CD4-positive, CD25-positive, alpha-beta regulatory T cell (primary cell): ENCODE measurements around the gene DLAT. TPM values are rescaled to one million over a fixed set of nuclear protein-coding genes. Genes with fewer than 3 reads are reported as not detected.
"Not testable (repeated sequence)": the region's sequence is repeated elsewhere in the genome, so short reads cannot be mapped to it uniquely, and the experiment has no call there.

ENCODE experiments used
- ATAC-seq, 2 donors: fragments of 150-1000 bp; cut with Tn5 transposase; one replicate each; pipeline ENCODE4 v1.10.0; 2021; ENCODE audit warnings: low read depth in 2 of 2, moderate number of reproducible peaks in 2 of 2, moderate library complexity in 1 of 2
- DNase-seq, 3 donors: peaks; one replicate each; pipeline versions ENCODE4 v3.0.0 to v3.0.0-alpha.2; 2012 to 2022; ENCODE audit warnings: mixed read lengths in 1 of 3
- H3K27ac ChIP-seq: one replicate; pipeline ENCODE4 v1.7.0; 2013; ENCODE audit warnings: mild to moderate bottlenecking, low read length; ENCODE audit not compliant: insufficient read depth, poor library complexity, severe bottlenecking
- H3K27me3 ChIP-seq: one replicate; pipeline ENCODE4 v1.7.0; 2013; ENCODE audit warnings: low read length; ENCODE audit not compliant: control insufficient read depth, insufficient read depth
- H3K36me3 ChIP-seq: one replicate; pipeline ENCODE4 v1.7.0; 2013; ENCODE audit warnings: mild to moderate bottlenecking, low read length, moderate library complexity; ENCODE audit not compliant: control insufficient read depth, insufficient read depth
- H3K4me1 ChIP-seq: 2 replicates; pipeline ENCODE4 v1.7.0; 2013; ENCODE audit warnings: mild to moderate bottlenecking, low read length; ENCODE audit not compliant: insufficient read depth, control insufficient read depth, poor library complexity, severe bottlenecking
- H3K4me3 ChIP-seq: one replicate; pipeline ENCODE4 v1.7.0; 2013; ENCODE audit warnings: low read depth, mild to moderate bottlenecking, low read length, moderate library complexity
- H3K9me3 ChIP-seq, 2 experiments: 1 replicate in 1 of 2; 2 replicates in 1 of 2; pipeline ENCODE4 v1.7.0; 2013; ENCODE audit warnings: low read length in 2 of 2, mild to moderate bottlenecking in 1 of 2, moderate library complexity in 1 of 2; ENCODE audit not compliant: control insufficient read depth in 2 of 2
- H3K27ac Mint-ChIP-seq, 3 donors: one replicate each; pipeline ENCODE4 v1.8.0; 2020 to 2022; ENCODE audit warnings: mild to moderate bottlenecking in 3 of 3, mixed read lengths in 3 of 3, moderate library complexity in 2 of 3
- H3K27me3 Mint-ChIP-seq: one replicate; pipeline ENCODE4 v1.8.0; 2022; ENCODE audit warnings: mild to moderate bottlenecking, mixed read lengths
- H3K36me3 Mint-ChIP-seq: one replicate; pipeline ENCODE4 v1.8.0; 2020; ENCODE audit warnings: mixed read lengths
- H3K4me1 Mint-ChIP-seq, 4 donors: one replicate each; pipeline ENCODE4 v1.8.0; 2020 to 2022; ENCODE audit warnings: mixed read lengths in 4 of 4, mild to moderate bottlenecking in 1 of 4
- H3K4me3 Mint-ChIP-seq, 4 donors: one replicate each; pipeline ENCODE4 v1.8.0; 2020 to 2022; ENCODE audit warnings: mild to moderate bottlenecking in 4 of 4, mixed read lengths in 4 of 4, moderate library complexity in 3 of 4
- H3K9me3 Mint-ChIP-seq, 7 donors: one replicate each; pipeline ENCODE4 v1.8.0; 2020 to 2022; ENCODE audit warnings: mixed read lengths in 7 of 7, mild to moderate bottlenecking in 3 of 7, moderate library complexity in 2 of 7
- polyA plus RNA-seq, 4 donors: library from polyadenylated mRNA; unstranded; fragments of 300-500 nt; fragmentation: Illumina TruSeq; gene quantifications; one replicate each; pipeline ENCODE4 v1.2.3, GENCODE V29; 2021
- total RNA-seq: library from RNA; stranded (reverse); gene quantifications from one replicate; pipeline ENCODE4 v1.2.3, GENCODE V29; 2022

Gene DLAT
- total and polyA plus RNA-seq, 5 donors from 2014 or later = 16.3 to 26.8 (median 23.0) TPM

DNA sequence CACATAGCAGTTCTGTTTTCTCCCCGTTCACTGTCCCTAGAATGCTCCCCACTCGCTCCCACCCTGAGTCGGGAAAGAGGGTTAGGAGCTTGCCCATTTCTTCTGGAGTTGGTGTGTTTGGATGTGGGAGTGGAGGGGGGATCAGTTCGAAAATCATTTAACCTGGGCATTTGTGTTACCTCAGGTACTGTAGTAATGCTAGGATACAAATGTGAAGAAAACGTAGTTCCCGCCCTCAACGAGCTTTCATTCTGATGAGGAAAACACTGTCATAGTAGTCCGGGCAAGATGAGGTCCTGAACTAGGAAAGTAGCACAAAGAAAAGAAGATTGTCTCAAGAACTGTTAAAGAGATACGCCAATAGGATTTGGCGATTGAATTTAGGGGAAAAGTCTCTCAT is 62.0 kb downstream of the DLAT start:
- Histone ChIP-seq H3K27ac (peak overlapping the region; percentile 80), H3K27me3 (no peaks in the 10 kb centered on the region), H3K9me3 (no peaks in the 10 kb centered on the region), H3K4me1 (peaks cover 36% of the 10 kb centered on the region), H3K4me3 (peak overlapping the region; percentile 99), H3K36me3 (peaks cover 63% of the 10 kb centered on the region)
- Mint-ChIP-seq H3K27me3 (no peaks in the 10 kb centered on the region), H3K27ac (peak overlapping the region; percentile 97 to 99 (median 98)), H3K9me3 (peaks cover 0 to 5% (median 0%) of the 10 kb centered on the region in 7 donors), H3K4me1 (peaks cover 32 to 69% (median 52%) of the 10 kb centered on the region in 4 donors), H3K36me3 (peaks cover 58% of the 10 kb centered on the region), H3K4me3 (peak overlapping the region; percentile 96 to 99 (median 98))
- DNase-seq (peak in 1 of 3 donors; percentile 3), ATAC-seq (no peak)

DNA sequence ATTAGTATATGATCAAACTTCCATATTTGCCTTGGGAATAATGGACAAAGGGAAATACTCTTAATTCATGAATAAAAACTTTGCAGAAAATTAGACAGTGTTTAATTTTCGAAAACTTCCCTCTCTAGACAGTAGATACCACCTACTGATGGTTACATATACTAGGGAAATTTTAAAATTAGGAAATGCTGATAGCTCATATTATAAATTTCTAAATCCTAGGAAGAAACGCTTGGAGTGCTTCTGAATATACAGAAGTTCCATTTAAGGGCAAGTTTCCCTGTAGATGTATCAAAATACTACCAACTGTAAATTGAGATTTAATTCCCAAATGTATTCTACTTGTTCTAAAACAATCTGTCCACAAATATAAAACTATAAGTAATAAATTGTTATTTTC is 70.1 kb downstream of the DLAT start:
- H3K27ac ChIP-seq, DNase-seq, ATAC-seq, H3K4me3 ChIP-seq, H3K4me3 Mint-ChIP-seq, H3K27me3 Mint-ChIP-seq, H3K9me3 ChIP-seq, H3K9me3 Mint-ChIP-seq, H3K4me1 ChIP-seq, H3K27me3 ChIP-seq, H3K4me1 Mint-ChIP-seq, H3K27ac Mint-ChIP-seq: not testable (repeated sequence)
- peaks cover 57% of the 10 kb centered on the region for H3K36me3 ChIP-seq
- peaks cover 49% of the 10 kb centered on the region for H3K36me3 Mint-ChIP-seq

DNA sequence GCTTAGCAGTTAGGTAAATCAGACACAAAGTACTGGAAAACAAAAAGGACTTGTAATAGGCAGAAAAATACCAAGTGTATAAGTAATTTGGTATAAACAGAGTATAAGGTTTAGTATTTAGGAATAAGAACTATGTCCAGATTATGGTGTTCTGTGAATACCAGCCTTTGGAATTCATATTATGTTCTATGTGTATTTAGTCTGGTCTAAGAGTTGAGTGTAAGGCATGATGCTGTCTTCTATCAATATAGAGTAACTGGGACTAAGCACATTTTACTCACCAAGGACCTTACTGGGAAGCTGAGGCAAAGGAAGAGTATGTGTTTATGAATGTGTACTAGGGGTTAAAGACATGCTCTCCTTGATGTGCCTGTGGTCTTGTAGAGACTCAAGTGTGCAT is 71.0 kb downstream of the DLAT start:
- peaks cover 50% of the 10 kb centered on the region for H3K36me3 ChIP-seq
- peaks cover 47% of the 10 kb centered on the region for H3K36me3 Mint-ChIP-seq
- no peaks in the 10 kb centered on the region for H3K9me3 ChIP-seq

DNA sequence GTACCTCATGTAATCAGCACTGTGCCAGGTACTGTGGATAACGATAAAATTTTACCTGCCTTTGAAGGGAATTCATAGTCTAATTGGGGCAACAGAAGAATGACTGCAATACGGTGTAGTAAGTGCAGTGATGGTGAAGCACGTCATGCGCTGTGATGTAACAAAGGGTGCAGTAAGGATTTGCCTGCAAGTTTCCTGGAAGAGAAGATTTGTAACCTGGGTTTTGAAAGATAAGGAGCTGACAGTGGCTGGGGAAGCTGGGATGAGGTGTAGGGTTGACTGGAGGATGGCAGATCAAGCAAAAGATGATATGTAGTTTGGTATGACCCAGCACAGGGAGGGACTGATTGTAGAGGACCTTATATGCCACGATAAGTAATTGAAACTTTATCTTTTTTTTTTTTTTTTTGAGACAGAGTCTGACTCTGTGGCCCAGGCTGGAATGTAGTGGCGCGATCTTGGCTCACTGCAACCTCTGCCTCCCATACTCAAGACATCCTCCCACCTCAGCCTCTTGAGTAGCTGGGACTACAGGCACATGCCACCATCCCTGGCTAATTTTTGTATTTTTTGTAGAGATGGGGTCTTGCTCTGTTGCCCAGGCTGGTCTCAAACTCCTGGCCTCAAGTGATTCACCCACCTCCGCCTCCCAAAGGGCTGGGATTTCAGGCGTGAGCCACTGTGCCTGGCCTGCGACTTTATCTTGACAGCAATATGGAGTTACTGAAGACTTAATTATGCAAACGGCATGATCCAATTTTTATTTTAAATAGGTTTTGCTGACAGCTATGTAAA is 72.7 kb downstream of the DLAT start:
- Mint-ChIP-seq H3K36me3 (peaks cover 31% of the 10 kb centered on the region), H3K9me3 (no peaks in the 10 kb centered on the region), H3K27me3 (no peaks in the 10 kb centered on the region), H3K27ac (no peak overlapping the region), H3K4me1 (peaks cover 0 to 2% (median 0%) of the 10 kb centered on the region in 4 donors), H3K4me3 (no peak overlapping the region)
- ATAC-seq (no peak), DNase-seq (no peak)
- Histone ChIP-seq H3K9me3 (no peaks in the 10 kb centered on the region), H3K4me1 (no peaks in the 10 kb centered on the region), H3K27me3 (no peaks in the 10 kb centered on the region), H3K36me3 (peaks cover 33% of the 10 kb centered on the region), H3K27ac (no peak overlapping the region), H3K4me3 (no peak overlapping the region)

More for the DNA sequence above, 71.0 kb downstream of the DLAT start:
- H3K9me3 Mint-ChIP-seq = no peaks in the 10 kb centered on the region
- DNase-seq (no peak), ATAC-seq (no peak)
- Histone ChIP-seq H3K27ac (no peak overlapping the region), H3K4me3 (no peak overlapping the region), H3K27me3 (no peaks in the 10 kb centered on the region), H3K4me1 (no peaks in the 10 kb centered on the region)
- H3K4me3 Mint-ChIP-seq = no peak overlapping the region
- no peak overlapping the region for H3K27ac Mint-ChIP-seq
- no peaks in the 10 kb centered on the region for H3K27me3 Mint-ChIP-seq
- H3K4me1 Mint-ChIP-seq = peaks cover 0 to 8% (median 4%) of the 10 kb centered on the region in 4 donors

DNA sequence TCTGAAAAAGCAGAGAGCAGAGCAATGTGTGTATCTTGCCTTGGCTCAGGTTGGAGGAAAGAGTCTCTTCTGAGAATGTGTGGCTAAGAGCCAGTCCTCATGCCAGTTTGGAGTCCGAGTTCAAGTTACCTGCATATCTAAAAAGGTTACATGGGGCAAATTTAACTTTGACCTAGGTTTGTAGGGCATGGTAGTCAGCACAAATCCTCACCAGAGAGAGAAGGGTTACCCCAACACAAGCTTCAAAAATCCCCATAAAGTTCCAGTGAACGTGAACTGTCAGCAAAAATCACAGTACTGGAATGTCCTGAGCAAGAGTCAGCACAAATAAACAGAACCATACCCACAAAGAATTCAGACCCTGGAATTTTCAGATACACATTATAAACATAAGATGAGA is 75.3 kb downstream of the DLAT start:
- H3K9me3 Mint-ChIP-seq = no peaks in the 10 kb centered on the region
- H3K9me3 ChIP-seq = no peaks in the 10 kb centered on the region
- no peak overlapping the region for H3K27ac ChIP-seq
- no peak overlapping the region for H3K4me3 ChIP-seq
- no peaks in the 10 kb centered on the region for H3K4me1 ChIP-seq
- H3K27me3 Mint-ChIP-seq = no peaks in the 10 kb centered on the region
- peaks cover 18% of the 10 kb centered on the region for H3K36me3 ChIP-seq
- H3K27ac Mint-ChIP-seq = no peak overlapping the region
- DNase-seq (no peak), ATAC-seq (no peak)
- no peaks in the 10 kb centered on the region for H3K27me3 ChIP-seq
- peaks cover 24% of the 10 kb centered on the region for H3K36me3 Mint-ChIP-seq
- H3K4me3 Mint-ChIP-seq = no peak overlapping the region
- H3K4me1 Mint-ChIP-seq = peaks cover 0 to 2% (median 0%) of the 10 kb centered on the region in 4 donors

DNA sequence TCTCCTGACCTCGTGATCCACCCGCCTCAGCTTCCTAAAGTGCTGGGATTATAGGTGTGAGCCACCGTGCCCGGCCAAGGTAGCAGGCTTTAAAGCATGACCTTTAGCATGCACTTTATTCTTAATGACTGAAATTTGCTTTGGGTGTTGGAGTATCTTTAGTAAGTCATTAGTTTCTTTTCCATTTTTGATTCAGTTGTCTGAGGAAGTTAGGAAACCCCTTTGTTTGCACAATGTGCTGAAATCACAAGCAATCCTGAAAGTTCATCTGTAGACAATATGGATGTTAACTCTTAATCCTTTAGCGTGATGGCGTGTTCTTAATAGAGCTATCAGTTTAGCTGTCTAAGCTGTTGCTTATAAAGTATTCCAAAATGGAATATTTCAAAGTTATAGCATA is 78.2 kb downstream of the DLAT start:
- Mint-ChIP-seq H3K4me1 (no peaks in the 10 kb centered on the region), H3K27me3 (no peaks in the 10 kb centered on the region), H3K36me3 (peaks cover 6% of the 10 kb centered on the region), H3K9me3 (no peaks in the 10 kb centered on the region), H3K27ac (no peak overlapping the region), H3K4me3 (no peak overlapping the region)
- Histone ChIP-seq H3K27ac (no peak overlapping the region), H3K4me1 (no peaks in the 10 kb centered on the region), H3K27me3 (no peaks in the 10 kb centered on the region), H3K4me3 (no peak overlapping the region), H3K9me3 (no peaks in the 10 kb centered on the region), H3K36me3 (no peaks in the 10 kb centered on the region)
- DNase-seq = no peak
- no peak for ATAC-seq

DNA sequence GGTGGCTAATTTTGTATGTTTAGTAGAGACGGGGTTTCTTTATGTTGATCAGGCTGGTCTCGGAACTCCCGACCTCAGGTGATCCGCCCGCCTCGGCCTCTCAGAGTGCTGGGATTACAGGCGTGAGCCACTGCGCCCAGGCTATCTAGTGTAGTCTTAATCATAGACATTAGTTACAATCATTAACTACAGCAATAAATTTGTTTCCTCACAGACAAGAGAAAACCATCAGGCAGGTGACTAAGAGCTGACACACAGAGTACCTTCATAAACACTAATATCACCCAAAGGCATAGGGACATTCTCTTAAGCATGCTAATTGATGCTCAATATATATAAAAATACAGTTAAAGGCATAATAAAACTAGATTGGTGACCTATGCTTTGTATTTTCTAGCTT is 80.9 kb downstream of the DLAT start:
- no peak for ATAC-seq
- no peaks in the 10 kb centered on the region for H3K9me3 Mint-ChIP-seq

More for the DNA sequence above, 80.9 kb downstream of the DLAT start:
- no peak overlapping the region for H3K27ac ChIP-seq
- Mint-ChIP-seq H3K27ac (no peak overlapping the region), H3K27me3 (no peaks in the 10 kb centered on the region), H3K36me3 (no peaks in the 10 kb centered on the region), H3K4me3 (no peak overlapping the region), H3K4me1 (no peaks in the 10 kb centered on the region)
- H3K4me3 ChIP-seq = no peak overlapping the region
- H3K4me1 ChIP-seq = no peaks in the 10 kb centered on the region
- H3K9me3 ChIP-seq = no peaks in the 10 kb centered on the region
- H3K36me3 ChIP-seq = no peaks in the 10 kb centered on the region
- DNase-seq = no peak
- no peaks in the 10 kb centered on the region for H3K27me3 ChIP-seq
